GM21526 (cell line): ENCODE results near the gene CLEC18A.
"Not testable (repeated sequence)": the region's sequence is repeated elsewhere in the genome, so short reads cannot be mapped to it uniquely, and the experiment has no call there.

ENCODE experiments used
- ATAC-seq: cut with Tn5 transposase; IDR thresholded peaks from one replicate; pipeline ENCODE4 v1.9.1; 2021; ENCODE audit warnings: moderate library complexity; ENCODE audit not compliant: unreplicated experiment, low FRiP score

Gene CLEC18A

DNA sequence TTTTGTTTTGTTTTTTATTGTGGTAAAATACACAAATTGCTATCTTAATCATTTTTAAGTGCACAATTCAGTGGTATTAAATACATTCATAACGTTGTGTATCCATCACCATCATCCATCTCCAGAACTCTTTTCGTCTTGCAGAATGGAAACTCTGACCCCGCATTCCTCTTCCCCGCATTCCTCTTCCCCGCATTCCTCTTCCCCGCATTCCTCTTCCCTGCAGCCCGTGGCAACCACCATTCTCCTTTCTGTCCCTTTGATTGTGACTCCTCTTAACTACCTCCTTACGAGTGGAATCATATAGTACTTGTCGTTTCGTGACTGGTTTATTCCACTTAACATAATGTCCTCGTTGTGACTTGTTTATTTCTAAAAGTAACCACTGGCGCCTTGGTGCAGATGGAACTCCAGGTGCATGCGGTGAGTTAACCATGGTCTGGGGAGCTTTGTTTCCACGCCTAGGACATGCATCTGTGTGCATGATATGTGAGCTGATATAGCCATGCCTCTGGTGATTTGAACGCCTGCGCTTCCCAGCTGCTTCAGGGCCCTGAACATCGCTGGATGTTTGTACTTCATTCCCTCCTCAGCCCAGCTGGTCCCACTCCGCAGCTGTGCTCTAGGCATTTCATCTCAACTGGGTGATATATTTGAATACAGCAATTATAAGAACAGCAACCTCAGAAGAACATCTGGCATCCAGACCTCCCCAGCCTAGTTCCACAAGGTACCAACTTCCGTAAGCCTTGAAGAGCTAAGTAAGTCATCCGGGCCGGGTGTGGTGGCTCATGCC is 7.7 kb upstream of the CLEC18A start:
- ATAC-seq: not testable (repeated sequence)

GRCh38 chr16:69950411-69950810 is 723 bp upstream of the CLEC18A start:
- not testable (repeated sequence) for ATAC-seq

GRCh38 chr16:69951672-69952031 is 518 bp downstream of the CLEC18A start:
- ATAC-seq: not testable (repeated sequence)

DNA sequence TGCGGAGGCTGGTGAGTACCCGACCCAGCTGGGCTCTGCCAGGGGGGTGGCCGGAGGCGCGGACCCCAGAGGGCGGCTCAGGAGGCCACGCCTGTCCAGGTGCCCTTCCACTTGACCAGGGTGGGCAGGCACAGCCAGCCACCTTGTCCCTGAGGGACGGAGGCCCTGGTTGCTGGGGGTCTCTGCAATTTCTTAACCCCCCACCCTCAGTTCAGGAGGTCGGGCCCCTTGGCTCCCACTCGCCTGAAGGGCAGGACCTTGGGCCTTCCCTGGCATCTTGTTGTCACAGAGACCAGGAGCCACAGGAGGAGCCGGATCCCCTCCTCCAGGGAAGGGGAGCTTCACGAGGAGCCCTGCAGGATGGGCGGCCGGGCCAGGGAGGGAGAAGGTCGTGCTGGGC is 982 bp downstream of the CLEC18A start:
- not testable (repeated sequence) for ATAC-seq

DNA sequence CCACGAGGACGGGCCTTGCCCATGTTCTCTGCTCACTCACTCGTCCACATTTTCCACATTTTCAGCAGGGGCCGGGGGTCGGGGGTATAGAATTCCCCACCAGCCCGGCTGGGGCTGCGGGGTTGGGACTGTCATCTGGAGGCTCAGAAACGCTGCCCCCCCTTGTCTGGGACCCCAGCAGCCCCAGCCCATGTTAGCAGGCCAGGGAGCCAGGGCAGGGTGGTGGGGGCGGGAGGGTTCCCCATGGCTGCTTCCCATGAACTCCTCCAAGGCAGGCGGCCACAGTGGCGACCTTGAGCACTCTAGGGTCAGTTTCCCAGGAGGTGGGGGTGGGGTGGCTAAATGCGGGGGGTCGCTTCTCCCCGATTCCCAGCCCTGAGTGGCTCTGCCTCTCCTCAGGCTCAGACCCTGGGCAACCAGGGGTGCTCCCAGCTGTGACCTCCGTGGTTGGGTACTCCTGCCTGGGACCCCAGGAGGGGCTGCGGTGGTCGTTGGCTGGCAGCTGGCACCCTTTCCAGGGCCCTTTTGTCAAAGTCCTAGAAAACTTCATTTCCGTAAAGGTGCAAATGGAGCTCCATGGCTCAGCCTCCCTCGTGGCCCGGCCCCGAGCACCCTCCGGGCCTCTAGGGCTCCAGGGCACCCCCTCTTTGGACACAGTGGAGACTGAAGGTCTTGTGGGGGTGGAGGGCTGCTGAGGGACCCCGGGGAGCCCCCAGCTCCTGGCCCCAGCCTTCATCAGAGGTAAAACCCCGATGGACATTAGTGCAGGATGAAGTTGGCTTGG is 1.6 kb downstream of the CLEC18A start:
- ATAC-seq: not testable (repeated sequence)

- ATAC-seq: not testable (repeated sequence)
These were observed 3.1 kb downstream of the CLEC18A start for GRCh38 chr16:69954241-69954640.

GRCh38 chr16:69963312-69963711 is 12.2 kb downstream of the CLEC18A start:
- ATAC-seq: not testable (repeated sequence)

- ATAC-seq: not testable (repeated sequence)
These were observed 14.0 kb downstream of the CLEC18A start for GRCh38 chr16:69964960-69965660.

GRCh38 chr16:69965661-69966054 is 14.5 kb downstream of the CLEC18A start:
- ATAC-seq: not testable (repeated sequence)

- not testable (repeated sequence) for ATAC-seq
These were observed 16.6 kb downstream of the CLEC18A start for GRCh38 chr16:69967688-69968087.

DNA sequence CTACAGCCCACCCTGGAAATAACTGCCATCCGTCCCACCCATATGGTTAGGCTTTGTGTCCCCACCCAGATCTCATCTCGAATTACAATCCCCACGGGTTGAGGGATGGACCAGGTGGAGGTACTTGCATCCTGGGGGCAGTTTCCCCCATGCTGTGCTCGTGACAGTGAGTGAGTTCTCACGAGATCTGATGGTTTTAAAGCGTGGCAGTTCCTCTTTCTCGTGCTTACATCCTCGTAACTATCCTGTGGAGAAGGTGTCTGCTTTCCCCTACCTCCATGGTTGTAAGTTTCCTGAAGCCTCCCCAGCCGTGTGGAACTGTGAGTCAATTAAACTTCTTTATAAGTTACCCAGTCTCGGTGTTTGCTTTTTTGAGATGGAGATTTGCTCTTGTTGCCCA is 17.0 kb downstream of the CLEC18A start:
- ATAC-seq: not testable (repeated sequence)

GRCh38 chr16:69969657-69970056 is 18.5 kb downstream of the CLEC18A start:
- ATAC-seq: not testable (repeated sequence)

- ATAC-seq: not testable (repeated sequence)
These were observed 21.0 kb downstream of the CLEC18A start for GRCh38 chr16:69972120-69972519.

GRCh38 chr16:69972935-69973334 is 21.8 kb downstream of the CLEC18A start:
- ATAC-seq: not testable (repeated sequence)

DNA sequence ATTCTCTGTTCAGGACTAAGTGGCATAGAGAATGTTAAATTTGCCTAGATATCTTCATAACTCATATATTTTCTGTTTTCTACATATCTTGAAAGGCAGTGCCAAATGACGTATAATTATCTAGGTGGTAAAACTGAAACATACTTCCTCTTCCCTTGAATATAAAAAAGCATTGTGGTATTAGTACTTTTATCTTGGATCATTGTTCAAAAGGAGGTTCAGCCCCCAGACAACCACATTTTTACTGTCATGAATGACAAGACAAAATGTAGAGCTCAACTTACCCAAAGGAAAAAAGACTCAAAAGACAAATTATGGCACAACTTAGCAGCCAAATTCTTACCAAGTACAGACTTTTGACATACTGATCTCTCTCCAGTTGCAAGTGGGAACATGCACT is 34.1 kb downstream of the CLEC18A start:
- not testable (repeated sequence) for ATAC-seq

DNA sequence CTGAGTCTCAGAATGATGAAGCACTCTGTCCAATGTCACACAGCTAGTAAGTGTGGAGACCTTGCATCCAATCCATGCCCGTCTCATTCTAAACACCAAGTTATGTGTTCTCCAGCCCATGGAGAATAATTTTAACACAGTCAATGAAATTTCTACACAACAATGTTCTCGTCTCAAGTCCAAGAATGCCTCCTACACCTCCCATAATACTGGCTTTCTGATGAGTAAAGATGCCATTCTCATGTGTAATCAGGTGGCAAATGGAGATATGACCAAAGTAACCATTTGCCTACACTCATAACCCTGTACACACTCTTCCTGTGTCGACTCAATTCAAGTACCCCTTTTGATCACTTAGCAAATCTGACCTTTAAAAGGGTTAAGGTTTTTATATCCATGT is 46.8 kb downstream of the CLEC18A start:
- not testable (repeated sequence) for ATAC-seq

GRCh38 chr16:69999801-70000200 is 48.7 kb downstream of the CLEC18A start:
- ATAC-seq: not testable (repeated sequence)

- not testable (repeated sequence) for ATAC-seq
These were observed 52.4 kb downstream of the CLEC18A start for GRCh38 chr16:70003511-70003910.

DNA sequence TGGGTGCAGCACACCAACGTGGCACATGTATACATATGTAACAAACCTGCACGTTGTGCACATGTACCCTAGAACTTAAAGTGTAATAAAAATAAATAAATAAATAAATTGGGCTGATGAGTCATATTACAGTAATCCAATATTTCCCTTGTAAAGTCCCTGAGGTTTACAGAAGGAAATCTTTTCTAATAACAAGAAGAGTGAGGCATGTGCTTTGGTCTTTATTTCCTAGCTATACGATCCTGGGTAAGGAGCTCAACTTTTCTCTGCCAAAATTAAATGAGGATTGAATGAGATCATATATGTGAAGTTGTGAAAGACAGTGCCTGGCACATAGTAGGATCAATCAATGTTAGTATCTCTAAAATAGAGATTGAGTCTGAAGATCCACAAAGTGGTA is 57.5 kb downstream of the CLEC18A start:
- ATAC-seq: not testable (repeated sequence)

GRCh38 chr16:70010615-70011014 is 59.5 kb downstream of the CLEC18A start:
- not testable (repeated sequence) for ATAC-seq

GRCh38 chr16:70011120-70011519 is 60.0 kb downstream of the CLEC18A start:
- not testable (repeated sequence) for ATAC-seq
